DMS53 (cell line): ENCODE measurements around the gene RRP1.

Experiments
- DNase-seq: peaks from one replicate; lab custom pipeline; 2025; lab: John Stamatoyannopoulos, UW

Gene RRP1

DNA sequence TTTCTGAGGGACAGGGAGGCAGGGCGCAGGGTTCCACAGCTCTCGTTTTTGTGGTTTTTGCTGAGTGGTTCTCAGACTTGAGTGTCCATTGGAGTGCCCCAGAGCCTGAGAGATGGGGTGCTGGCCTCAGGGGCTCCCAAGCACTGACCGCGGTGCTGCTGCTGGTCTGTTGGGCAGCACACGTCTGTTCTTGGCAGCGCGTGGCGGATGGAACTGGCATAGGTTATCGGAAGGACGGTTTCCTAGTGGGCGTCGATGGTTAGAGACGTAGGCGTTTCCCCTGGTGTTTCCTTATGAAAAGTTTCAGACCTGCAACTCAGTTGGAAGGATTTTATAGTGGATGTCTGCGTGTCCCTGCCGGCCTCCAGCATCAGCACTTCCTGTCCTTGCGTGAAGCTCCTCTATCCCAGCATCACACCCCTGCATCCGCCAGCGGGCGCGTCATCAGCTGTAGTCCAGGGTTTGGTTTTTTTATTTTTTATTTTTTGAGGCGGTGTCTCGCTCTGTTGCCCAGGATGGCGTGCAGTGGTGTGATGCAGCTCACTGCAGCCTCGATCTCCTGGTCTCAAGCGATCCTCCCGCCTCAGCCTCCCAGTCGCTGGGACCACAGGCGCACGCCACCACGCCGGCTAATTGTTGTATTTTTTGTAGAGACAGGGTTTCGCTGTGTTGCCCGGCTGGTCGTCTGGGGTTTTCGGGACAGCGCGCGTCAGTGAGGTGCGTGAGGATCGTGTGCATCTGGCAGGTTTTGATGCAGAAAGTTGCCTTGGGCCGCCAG, 11.8 kb downstream of the RRP1 start:
- DNase-seq: no peak

DNA sequence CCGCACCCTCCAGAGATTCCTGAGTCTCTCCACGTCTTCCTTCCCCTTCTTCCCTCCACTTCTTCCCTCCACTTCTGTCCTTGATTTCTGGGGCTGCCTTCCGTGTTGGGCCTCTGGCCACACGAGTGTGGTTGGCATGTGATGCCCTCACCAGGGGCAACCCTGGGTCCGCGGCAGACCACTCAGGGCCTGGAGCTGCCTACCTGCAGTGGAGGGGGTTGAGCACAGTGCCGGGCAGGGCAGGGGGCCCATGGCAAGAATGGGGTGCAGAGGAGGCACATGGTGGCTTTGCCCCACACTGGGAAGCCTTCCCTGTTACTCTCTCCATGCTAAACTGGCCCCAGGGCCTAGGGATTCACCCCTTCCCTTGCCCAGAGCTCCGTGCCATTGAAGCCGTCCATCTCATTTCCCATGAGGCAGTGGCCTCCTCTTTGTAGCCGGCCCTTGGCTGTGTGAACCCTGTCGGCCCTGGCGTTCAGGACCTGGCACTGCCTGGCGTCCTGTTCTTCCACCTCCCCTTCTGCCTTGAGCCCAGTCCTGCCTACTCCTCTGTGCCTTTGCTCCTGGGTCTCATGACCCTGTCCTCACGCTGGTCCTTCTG, 13.4 kb downstream of the RRP1 start:
- DNase-seq: no peak

DNA sequence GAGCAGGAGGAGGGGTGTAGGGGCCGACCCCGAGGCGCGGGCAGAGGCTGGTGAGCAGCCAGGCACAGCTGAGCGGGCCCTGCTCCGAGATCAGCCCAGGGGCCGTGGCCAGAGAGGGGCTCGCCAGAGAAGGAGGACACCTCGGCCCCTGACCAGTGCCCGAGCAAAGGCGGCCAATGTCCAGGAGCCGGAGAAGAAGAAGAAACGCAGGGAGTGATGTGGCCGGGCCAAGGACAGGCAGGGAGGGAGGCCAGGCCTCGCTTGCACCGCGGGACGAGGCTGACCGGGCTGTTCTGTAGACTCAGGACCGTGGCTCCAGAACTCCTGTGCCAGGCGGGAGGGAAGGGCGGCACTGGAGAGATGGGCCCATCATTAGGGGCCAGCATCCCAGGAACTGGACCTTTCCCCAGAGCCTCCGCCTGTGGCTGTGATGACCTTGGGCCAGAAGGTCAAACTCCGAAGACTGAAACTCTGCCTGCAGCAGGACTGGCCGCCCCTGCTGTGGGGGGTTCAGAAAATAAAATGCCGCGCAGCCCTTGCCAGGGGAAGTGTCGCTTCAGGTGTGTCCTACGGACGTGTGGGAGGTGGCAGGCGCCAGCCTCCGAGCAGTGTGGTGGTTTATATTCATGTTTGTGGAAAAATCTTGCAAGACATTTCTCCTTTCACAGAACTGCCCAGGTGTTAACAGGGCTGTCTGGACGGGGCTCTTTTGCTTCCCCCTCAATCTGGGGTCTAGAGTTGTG, 14.4 kb downstream of the RRP1 start:
- DNase-seq: no peak

DNA sequence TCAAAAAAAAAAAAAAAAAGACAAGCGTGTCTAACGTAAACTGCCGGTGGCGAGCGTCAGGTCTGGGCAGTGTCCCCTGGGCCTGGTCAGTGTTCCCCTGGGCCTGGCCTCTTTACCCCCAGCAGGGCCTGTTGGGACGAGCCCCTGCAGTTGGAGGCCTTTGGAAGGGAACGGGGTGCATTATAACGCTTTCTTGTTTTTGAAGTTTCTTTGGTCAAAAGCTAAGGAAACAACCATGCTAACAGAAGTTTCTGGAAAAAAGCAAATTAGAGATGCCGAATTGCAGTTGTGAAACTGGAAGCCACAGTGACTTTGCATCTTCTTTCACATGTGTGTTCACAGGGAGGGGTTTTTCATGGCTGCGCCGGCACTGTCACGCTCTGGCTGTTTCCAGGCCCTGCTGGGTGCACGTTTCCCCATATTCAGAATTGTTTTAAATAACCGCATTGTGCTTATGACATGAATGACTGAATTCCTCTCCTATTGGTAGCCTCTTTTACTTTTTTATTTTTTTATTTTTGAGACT, 16.0 kb downstream of the RRP1 start:
- DNase-seq: no peak

DNA sequence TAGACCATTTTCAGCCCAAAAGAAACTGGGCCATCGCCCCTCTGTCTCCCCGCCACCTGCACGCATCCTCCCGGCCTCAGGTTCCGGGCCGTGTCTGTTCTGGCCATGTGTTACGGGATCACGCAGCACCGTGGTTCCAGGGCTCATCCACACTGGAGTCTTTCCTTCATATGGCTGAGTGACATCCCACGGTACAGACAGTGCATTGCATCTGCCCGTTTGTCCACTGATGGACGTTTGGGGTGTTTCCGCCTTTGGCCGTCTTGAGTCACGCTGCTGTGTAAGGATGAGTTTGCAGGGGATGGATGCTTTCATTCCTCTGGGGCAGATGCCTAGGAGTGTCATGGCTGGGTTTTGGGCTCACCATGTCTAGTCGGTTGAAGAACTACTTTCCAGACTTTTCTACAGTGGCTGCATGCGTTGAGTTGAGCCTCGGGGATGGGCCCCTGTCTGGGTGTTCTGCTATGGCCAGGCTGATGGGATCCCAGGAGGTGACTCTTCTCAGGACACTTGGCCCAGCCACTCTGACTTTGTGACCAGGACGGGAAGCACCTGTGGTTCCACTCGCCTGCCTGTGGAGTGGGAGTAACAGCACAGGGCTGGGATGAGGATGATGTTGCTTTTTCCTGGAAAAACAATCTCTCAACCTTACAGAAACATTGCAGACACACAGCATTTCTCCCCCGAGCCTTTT, 16.8 kb downstream of the RRP1 start:
- no peak for DNase-seq

DNA sequence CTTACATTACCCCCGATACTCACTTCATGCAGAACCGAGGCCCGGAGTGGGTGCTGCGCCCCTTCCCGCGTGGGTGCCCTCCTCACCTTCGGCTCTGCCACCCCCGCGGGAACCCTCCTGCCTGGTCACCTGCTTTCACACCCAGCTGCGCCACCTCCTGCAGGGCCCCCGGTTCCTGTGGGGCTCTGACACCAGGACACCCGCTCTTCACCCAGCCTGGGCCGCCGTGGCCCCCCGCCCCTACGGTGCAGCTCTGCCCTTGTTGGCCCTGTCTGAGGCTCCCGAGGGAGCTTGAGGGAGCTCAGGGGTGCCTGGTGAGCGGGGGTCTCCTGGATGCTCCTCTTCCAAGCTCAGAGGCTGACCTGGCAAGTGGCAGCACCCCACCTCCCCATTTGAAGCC, 19.0 kb downstream of the RRP1 start:
- DNase-seq: no peak

DNA sequence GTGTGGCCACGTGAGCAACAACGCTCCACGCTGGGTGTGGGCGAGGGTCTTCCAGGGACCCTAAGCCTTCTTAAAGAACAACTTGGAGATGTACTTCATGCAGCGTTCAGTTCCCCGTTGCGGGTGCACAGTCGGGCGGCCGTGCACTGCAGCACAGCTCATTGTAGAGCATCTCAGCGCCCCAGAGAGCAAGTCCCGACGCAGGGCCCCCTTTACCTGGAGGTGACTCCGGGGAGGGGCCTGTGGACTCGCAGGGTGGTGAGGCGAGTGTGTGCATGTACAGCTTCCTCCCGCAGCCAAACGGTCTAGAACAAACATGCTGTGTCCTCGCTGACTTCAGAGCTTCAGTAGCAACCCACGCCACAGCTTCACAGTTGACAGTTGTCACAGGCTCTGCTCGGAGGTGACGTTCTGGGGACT, 19.5 kb downstream of the RRP1 start:
- peak; percentile 24 for DNase-seq

DNA sequence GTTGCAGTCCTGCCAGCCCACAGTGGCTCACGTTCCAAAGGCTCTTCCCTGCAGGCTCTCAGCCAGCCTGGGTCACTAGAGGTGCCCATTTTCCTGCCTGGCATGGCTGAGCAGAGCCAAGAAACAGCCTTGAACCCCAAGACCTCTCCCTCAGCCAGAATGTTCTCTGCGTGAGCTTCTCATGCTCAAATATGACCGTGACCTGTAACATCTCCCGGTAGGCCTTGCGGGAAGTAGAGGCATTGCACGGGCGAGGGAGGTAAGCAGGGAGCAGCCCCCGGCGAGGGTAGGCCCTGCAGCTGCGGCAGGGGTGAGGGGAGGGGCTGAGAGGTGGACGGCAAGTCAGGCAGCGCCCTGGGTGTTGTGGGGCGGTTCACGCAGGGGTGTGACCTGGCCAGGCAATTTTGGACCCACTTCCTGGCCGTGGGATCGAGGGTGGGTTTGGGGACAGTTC, 20.0 kb downstream of the RRP1 start:
- DNase-seq: no peak

DNA sequence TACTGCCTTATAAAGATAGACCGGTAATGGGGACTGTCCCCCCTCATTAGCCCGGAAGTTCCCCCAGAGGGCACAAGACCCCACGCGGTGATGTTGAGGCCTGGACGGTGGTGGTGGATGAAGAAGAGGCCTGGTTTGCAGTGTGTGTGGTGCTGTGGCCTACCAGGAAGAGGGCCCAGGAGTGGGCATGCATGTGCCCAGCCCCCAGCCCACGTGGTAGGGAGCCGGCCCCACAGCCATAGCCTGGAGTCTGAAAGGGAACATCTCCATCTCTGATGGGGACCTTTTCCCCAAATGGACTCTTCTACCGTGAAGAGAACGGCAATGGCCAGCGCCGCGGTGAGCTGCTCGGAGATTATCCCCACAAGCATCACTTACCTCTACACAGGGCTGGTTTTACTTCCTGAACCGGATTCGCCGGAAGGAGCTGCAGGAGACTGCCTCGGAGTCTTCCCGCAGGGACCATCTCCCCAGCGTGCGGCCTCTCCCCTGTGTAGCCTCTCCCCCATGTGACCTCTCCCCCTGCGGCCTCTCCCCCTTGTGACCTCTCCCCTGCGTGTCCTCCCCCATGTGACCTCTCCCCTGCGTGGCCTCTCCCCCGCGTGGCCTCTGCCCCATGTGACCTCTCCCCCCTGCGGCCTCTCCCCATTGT, 20.6 kb downstream of the RRP1 start:
- DNase-seq: peak; percentile 15

DNA sequence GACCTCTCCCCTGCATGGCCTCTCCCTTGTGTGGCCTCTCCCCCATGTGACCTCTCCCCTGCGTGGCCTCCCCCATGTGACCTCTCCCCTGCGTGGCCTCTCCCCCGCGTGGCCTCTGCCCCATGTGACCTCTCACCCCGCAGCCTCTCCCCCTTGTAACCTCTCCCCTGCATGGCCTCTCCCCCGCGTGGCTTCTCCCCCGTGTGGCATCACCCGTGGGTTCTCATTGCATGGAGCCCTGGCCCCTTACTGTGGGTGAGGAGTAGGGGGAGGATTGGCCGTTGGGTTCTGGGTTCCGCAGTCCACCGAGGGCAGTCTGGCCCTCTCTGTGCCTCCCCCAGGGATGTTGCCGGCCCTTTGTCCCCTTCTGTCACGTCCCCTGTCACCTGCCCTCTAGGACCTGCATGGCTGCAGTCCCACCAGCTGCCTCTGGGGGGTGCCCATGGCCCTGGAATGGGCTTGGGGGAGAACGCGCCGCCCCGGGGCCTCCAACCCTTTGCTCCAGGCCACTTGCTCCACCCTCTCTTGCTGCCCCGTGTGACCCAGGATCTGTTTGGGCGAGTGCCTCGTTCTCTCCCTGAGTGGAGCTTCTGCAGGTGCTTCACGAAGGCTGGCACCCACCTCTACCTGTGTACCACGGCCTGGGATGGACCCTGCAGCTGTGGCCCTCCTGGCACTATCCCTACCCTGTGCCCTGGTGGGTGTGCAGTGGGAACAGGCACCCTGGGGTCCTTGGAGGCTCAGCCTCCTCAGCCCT, 21.3 kb downstream of the RRP1 start:
- DNase-seq: peak; percentile 93

DNA sequence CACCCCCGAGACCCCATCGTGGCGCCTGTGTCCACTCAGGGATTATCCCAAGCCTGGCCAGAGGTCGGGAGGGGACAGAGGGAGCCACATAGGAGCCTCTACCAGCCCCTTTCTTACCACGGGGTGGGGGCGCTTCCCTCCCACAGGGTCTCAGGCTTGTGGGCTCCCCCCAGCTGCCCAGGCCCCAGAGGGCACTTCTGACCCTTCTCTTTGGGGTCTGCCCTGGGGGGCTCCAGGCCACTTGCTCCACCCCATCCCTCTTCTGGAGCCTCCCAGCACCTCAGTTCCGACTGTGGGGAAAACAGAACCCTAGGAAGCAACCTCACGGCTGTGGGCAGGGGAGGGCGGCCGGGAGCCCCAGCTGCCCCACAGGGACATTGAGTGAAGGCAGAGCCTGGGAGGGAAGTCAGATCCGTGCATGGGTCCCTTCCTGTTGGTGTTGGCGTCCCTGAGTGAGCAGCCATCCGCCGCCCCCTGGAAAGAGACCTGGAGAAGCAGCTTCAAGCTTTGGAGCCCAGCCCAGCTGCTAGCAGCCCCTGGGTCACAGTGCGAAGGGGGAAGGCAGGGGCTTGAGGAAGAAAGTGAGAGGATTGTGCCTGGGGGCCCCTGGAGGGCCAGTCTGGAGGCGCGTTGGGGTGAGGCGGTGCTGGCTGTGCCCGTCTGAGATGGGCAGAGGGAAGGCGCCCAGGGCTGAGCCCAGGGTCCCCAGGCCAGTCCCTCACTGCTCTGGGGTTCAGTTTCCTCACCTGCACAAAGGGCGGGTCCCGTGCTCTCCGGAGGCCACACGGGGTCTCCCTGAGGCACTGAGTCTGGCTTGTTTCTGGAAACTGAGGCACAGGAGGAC, 22.1 kb downstream of the RRP1 start:
- peak; percentile 53 for DNase-seq

DNA sequence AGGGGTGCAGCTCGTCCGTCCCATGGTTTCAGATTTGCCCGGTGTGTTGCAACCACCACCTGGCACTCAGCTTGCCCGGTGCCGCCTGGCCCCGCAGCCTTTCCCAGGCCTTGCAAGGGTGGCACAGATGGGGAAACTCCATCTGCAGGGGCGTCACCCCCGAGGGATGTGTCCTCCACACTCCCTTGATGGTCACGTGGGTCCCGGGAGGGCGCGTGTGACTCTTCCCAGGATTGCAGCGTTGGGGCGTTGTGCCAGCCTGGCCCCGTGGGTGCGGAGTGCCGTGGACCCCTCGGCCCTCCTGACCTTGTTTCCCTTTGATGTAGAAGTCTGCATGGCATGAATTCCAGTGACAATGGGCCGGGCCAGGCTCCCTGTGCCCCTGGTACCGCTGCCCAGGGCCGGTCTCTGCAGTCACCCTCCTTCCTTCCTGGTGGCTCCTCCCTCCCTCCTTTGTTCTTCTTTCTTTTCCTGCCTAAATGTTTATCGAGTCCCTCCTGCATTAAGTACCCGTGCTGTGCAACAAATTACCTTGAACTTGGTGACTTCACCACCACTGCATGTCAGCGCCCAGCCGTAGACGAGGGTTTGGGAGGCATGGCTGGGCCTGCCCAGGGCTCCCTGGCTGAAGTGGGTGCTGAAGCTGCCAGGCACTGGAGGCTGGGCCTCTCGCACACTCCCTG, 22.9 kb downstream of the RRP1 start:
- peak; percentile 66 for DNase-seq

DNA sequence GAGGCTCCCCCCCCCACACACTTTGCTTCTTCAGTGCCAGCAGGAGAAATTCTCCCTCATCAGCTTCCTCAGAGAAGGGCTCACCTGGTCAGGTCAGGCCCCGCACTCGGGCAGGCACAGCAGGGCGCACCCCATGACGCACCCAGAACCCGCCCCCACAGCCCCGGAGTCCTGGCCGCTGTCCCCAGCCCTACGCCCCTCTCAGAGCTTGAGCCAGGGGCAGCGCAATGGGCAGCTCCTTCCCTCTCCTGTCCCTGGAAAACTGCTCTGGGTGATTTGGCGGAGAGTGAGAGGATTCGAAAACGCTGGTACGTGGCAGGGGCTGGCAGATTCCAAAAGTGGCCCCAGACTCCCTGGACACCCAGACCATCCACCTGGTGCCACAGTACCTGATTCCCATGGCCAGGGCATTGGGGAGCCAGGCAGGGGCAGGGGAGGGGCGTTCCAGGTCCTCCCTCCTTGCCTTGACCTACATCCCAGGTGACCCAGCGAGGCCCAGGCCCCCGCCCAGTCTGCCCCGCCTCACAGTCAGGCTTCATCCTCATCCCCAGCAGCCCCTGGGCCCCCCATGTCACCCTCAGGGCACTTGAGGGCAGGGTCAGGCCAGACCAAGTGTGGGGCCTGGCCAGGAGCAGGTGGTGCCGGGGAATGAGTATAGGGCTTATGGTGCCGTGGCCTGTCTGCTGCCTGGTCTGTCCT, 23.7 kb downstream of the RRP1 start:
- no peak for DNase-seq

DNA sequence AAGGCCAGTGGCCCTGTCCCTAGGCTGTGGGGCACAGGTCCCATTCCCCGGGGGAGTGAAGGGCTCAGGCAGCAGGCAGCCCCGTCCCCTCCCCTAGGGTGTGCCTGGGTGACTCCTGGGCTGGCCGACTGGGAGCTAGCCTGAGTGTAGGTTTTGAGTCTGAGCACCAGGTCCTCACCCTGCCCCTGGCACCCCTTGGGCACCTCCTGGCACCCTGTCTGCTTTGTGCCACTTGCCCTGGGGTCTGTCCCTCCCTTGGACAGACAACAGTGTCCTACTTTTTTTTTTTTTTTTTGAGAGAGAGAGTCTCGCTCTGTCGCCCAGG, 24.2 kb downstream of the RRP1 start:
- no peak for DNase-seq

DNA sequence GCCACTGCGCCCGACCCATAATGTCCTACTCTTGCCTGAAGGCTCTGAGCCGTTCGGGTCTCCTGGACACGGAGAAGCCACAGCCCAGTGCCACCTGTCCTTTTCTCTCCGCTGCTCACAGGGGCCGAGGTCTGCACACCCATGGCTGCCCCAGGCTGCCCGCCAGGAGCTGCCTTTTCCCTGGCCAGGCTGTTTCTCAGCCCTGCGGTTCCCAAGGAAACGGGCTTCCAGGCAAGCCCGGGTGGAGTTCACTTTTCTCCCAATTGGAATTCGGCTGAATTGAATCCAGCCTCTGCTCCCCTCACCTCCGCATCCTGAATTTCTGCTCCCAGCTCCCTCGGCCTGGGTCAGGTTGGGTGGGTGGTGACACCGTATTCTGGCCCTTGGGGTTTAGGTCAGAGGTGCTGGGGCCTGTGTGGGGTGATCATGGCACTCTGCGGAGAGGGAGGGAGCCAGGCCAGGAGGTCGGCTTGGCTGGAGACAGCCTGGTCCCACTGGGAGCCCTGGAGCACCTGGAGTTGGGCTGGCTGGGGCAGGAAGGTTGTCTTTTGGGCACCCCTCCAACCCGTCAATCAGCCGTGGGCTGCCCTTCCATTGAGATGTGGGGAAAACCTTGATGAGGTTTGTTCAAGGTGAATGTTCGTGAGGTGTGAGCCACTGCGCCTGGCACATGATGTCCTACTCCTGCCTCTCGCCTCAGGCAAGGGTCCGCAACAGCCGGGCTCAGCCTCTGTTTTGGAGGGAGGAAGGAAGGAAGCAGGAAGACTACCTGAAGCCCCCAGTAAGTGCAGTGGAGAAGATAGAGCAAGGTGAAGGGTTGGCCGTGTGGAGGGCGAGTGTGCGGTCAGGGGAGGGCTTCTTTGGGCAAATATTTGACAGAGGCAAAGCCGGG, 25.1 kb downstream of the RRP1 start:
- peak; percentile 16 for DNase-seq

DNA sequence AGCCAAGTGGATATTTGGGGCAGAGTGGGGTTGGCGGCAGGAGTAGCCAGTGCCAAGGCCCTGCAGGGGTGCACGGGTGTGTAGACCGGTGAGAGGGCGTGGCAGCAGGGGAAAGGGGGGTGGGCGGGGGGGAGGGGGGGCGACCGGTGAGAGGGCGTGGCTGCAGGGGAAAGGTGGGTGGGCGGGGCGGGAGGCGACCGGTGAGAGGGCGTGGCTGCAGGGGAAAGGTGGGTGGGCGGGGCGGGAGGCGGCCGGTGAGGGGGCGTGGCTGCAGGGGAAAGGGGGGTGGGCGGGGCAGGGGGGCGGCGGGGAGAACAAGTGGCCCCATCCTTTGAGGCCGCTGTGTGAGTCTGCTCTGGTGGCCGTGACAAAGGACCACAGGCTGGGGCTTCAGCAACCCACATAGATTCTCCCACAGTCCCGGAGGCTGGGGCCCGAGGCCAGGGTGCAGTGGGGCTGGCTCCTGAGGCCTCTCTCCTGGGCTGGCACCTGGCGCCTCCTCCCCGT, 25.8 kb downstream of the RRP1 start:
- peak; percentile 40 for DNase-seq

DNA sequence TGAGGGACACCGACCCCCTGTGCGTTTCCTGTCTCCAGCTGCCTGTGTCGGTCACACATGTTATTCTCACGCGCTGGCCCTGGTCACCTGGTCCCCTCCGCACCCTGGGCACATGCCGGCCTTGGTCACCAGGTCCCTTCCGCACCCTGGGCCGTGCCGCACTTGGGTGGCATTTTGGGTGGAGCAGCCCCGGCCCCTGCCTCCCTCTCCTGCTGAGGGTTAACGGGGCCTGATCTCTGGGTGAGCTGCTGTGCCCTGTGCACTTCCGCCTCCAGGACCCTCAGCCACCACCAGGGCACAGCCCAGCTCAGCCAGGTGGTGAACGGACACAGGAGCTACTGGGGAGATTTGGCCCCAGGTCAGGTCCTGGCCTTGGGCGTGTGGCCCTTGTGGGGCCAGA, 26.6 kb downstream of the RRP1 start:
- DNase-seq: no peak

DNA sequence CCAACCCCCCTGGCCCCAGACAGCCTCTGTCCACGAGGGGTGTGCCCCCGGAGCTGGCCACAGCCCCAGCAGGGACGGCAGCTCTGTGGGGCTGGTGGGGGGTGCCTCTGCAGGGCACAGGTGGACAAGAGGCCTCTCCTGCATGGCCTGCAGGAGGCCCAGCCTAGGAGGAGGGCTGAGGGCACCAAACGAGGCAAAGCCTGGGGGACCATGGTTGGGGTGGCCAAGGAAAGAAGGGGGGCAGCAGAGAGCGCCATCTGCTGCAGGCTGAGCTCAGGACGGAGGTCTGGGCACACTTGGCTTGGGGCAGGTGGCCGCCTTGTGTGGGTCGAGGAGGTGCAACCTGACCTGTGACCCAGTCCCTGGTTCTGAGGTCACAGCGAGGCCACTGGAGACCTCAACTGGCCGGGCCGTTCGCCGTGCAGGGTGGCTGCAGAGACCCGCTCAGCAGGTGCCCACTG, 27.3 kb downstream of the RRP1 start:
- no peak for DNase-seq
